GM18909 (cell line): Measurements from ENCODE around the gene CYLD.
A peak's percentile ranks its signal among the peaks of the same experiment; 100 is the strongest.

Experiments used
- ATAC-seq: cut with Tn5 transposase; IDR thresholded peaks from one replicate; pipeline ENCODE4 v1.9.1; 2021; ENCODE audit warnings: mild to moderate bottlenecking; ENCODE audit not compliant: unreplicated experiment, poor library complexity

CYLD gene

GRCh38 chr16:50774405-50774804 lies 32.5 kb downstream of the CYLD start:
- ATAC-seq: no peak

GRCh38 chr16:50774960-50775359 lies 33.1 kb downstream of the CYLD start:
- ATAC-seq: no peak

- ATAC-seq: no peak
Observed at GRCh38 chr16:50776037-50776436, 34.2 kb downstream of the CYLD start.

- no peak for ATAC-seq
Observed at GRCh38 chr16:50778284-50779163, 36.6 kb downstream of the CYLD start.

GRCh38 chr16:50781043-50781442 lies 39.2 kb downstream of the CYLD start:
- ATAC-seq: no peak

- ATAC-seq: no peak
Observed at GRCh38 chr16:50781518-50781917, 39.6 kb downstream of the CYLD start.

- ATAC-seq: no peak
Observed at GRCh38 chr16:50789757-50790156, 47.9 kb downstream of the CYLD start.

- ATAC-seq: no peak
Observed at GRCh38 chr16:50791522-50791921, 49.6 kb downstream of the CYLD start.

GRCh38 chr16:50796829-50797228 lies 54.9 kb downstream of the CYLD start:
- no peak for ATAC-seq

GRCh38 chr16:50797456-50797855 lies 55.6 kb downstream of the CYLD start:
- no peak for ATAC-seq

GRCh38 chr16:50800074-50800473 lies 58.2 kb downstream of the CYLD start:
- ATAC-seq: no peak

- no peak for ATAC-seq
Observed at GRCh38 chr16:50801036-50801435, 59.1 kb downstream of the CYLD start.

GRCh38 chr16:50802000-50802399 lies 60.1 kb downstream of the CYLD start:
- ATAC-seq: no peak

- no peak for ATAC-seq
Observed at GRCh38 chr16:50802961-50803360, 61.1 kb downstream of the CYLD start.

GRCh38 chr16:50804290-50804907 lies 62.5 kb downstream of the CYLD start:
- no peak for ATAC-seq

GRCh38 chr16:50806099-50807062 lies 64.5 kb downstream of the CYLD start:
- ATAC-seq: peak; percentile 89

GRCh38 chr16:50808929-50809538 lies 67.1 kb downstream of the CYLD start:
- no peak for ATAC-seq

GRCh38 chr16:50809561-50809960 lies 67.7 kb downstream of the CYLD start:
- no peak for ATAC-seq

GRCh38 chr16:50810241-50810965 lies 68.5 kb downstream of the CYLD start:
- ATAC-seq: no peak

GRCh38 chr16:50812046-50812445 lies 70.2 kb downstream of the CYLD start:
- ATAC-seq: no peak
